ENCODE measurements around the gene CINP.

GRCh38 chr14:102374264-102374663 is 11.6 kb upstream of the CINP start:
- no peak for TF ChIP-seq CTCF (IDR thresholded peaks at IDR 0.05)
- no peak for TF ChIP-seq POLR2A (IDR thresholded peaks at IDR 0.05)
